Dedifferentiated amniotic fluid mesenchymal stem cell (primary cell): ENCODE results near the gene KCNC2.
A peak's percentile ranks its signal among the peaks of the same experiment; 100 is the strongest.

Experiments
- DNase-seq: peaks from one replicate; pipeline ENCODE4 v3.0.0-alpha.2; 2016; ENCODE audit errors: extremely low spot score

KCNC2 gene

GRCh38 chr12:75161488-75161887, 48.2 kb downstream of the KCNC2 start:
- DNase-seq: no peak

GRCh38 chr12:75157385-75157784, 52.3 kb downstream of the KCNC2 start:
- no peak for DNase-seq

- no peak for DNase-seq
These were observed 53.7 kb downstream of the KCNC2 start for GRCh38 chr12:75155962-75156361.

DNA sequence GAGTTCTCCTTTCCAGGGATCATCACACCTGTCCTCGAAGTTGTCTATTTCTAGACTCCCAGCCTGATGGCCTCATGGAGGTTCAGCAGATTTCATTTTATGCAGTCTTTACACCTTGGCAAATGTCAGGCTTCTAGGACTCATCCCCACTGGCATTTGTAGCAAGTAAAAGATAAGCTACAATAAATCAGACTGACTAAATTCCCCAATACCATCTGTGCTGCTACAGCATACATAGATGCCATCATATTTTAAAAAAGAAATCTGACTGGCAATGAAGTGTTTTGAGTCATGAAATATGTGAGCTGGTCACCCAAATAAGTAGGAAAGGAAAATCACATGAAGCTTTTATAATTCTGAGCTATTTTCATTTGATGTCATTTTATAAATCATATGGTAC, 55.3 kb downstream of the KCNC2 start:
- DNase-seq: no peak

DNA sequence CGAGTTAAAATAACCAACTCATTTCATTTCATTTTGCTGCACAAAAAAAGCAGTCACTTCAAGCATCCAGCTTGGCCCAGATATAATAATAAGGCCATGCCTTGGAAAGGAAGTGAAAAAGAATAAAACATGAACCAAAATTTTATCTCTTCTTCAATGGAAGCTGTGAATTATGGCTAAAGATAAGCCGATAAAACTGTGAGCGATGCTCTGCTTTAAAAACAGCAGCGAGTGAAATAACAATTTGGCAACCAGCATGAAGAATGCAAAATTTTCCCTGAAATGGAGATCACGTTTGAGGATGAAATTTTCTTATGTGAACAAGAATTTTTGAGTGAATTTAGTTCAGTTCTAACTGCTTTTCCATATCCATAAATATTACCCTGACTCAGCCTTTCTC, 70.4 kb downstream of the KCNC2 start:
- DNase-seq: no peak

GRCh38 chr12:75137896-75138295, 71.7 kb downstream of the KCNC2 start:
- DNase-seq: no peak

DNA sequence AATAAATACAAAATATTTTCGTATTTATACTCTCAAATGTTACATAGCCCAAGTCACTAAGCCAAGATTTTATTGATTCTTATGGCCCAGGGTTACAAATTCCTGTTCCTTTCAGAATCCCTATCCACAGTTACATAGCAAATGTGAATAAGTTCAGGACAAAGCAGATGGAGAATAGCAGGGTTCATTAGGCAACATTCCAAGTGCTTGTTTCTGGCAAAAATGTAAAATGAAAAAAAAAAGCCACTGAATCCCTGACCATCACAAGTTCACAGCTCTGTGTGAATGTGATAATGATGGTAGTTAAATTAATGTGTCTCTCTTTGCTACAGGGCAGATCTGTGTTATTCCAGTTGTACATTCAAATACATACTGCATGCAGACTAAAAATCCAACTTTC, 74.6 kb downstream of the KCNC2 start:
- no peak for DNase-seq

DNA sequence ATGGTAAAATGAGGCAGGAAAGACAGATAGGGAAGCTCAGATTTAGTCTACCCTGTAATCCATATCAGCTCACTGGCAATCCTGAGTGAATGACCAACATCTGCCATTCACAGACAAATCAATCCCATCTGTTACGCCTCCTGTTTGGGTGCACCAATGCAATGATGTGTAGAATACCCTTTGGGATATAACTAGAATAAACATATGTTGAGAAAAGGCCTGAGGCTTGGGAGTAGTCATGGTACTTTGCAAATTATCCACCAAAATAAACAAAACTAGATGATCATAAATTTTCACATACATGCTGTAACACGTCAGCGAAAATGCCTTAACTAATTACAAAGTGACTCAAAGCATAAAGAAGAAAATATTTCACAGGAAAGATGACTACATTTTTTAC, 78.8 kb downstream of the KCNC2 start:
- peak; percentile 68 for DNase-seq

DNA sequence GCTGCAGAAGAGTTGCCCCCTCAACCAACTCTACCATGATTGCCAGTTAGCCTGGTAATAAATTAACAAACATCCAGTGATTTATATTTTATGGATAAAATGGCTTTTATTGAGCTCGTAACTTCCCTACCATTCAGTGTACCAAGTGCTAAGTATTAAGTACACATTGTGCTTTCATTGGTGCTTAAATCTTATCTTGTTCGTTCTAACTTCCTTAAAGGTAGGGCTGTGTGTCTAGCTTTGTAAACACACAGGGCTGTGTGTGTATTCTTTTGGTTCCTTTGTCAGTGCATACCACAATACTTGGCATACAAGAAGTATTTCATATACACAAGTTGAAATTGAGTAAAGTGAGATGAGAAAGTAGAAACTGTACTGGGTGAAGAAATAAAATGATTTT, 80.4 kb downstream of the KCNC2 start:
- DNase-seq: no peak

- DNase-seq: no peak
These were observed 88.5 kb downstream of the KCNC2 start for GRCh38 chr12:75121036-75121705.

DNA sequence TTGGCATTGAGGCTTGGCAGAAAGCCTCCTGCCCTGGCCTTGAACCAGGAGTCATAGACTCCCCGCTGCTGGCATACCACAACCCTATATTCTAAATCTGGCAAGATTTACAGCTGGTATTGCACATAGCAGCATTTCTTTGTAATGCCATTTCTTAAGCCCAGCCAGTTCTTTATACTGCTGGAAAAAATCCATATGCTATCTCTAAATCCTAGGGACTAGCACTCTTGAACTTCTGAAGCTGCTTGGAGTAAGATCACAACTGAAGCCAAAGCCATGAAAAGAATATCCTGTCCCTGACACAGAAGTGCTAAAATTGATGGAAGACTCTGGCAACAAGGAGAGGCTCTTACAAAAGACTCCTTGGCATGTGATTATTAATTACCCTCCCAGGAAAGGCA, 89.3 kb downstream of the KCNC2 start:
- no peak for DNase-seq

- no peak for DNase-seq
These were observed 92.9 kb downstream of the KCNC2 start for GRCh38 chr12:75116646-75117198.

DNA sequence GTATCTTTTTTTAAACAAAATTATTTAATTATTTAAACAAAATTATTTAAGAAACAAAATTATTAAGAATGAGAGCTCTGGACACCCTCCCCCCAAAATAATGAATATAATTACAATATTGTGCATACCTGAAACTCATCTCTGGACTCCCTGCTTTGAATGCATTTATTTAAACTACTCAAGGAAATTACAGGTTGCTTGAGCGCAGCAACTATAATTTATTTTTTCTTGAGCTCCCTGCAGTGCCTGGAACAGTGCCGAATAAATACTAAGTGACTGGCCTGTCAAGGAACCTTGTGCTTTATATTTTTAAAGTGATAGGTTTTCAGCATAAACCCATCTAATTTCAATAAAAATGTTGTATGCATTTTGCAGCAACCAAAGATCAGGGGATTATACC, 93.9 kb downstream of the KCNC2 start:
- DNase-seq: no peak

GRCh38 chr12:75103822-75104221, 105.8 kb downstream of the KCNC2 start:
- DNase-seq: no peak

DNA sequence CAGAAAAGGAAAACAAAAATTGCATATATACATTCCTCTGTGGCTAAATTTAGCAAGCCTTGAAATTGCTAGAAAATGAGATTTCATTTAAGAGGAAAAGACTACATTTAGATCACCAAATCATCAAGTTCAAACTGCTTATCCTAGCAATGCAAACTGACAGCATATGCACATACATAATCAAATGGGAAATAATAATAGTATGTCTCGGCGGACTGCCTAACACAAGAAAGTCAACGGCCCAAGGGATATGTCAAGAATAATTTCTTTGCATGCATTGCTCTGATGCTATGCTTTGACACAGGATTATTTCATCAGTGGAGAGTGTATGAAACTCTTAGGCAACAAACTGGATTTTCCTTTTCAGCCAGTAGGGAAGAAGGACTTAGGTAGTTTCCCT, 107.9 kb downstream of the KCNC2 start:
- no peak for DNase-seq

GRCh38 chr12:75099210-75099609, 110.4 kb downstream of the KCNC2 start:
- DNase-seq: no peak

GRCh38 chr12:75097003-75097402, 112.6 kb downstream of the KCNC2 start:
- DNase-seq: no peak

GRCh38 chr12:75087654-75088053, 122.0 kb downstream of the KCNC2 start:
- DNase-seq: no peak

- peak; percentile 83 for DNase-seq
These were observed 123.3 kb downstream of the KCNC2 start for GRCh38 chr12:75086091-75087038.

DNA sequence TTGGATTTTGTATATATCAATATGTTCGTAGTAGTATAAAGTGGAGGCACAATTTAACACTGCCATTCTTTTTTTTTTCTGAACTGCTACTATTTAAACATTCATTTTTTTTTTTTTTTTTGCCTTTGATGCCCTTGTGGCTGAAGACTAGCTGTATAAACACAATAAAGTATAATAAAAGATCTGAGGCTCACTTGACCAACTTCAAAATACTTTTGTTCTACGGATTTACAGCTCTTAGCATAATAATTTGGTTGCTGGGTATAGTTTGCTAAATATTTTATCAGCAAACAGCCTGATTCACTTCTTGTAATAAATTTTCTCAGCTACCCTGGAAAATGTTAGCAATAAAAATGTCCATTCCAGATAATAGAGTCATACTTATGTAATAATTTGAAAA, 128.3 kb downstream of the KCNC2 start:
- no peak for DNase-seq

DNA sequence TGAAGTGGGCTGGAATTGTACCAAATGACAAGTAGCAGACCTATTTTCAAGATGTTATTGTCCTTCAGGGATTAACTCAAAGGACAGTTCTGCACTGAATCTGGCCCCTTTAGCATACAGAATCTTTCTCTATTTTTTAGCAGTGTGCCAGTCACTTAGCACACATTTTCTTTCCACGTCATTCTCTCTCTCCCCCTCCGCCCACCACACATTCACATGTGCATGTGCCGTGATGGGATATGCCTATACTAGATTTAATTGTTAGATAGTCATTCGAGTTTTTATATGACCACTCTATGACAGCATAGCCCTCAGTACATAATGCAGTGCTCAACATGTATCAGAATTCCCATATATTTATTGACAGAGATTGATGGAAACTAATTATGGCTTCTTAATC, 129.1 kb downstream of the KCNC2 start:
- no peak for DNase-seq

- DNase-seq: no peak
These were observed 144.2 kb downstream of the KCNC2 start for GRCh38 chr12:75065482-75065881.

DNA sequence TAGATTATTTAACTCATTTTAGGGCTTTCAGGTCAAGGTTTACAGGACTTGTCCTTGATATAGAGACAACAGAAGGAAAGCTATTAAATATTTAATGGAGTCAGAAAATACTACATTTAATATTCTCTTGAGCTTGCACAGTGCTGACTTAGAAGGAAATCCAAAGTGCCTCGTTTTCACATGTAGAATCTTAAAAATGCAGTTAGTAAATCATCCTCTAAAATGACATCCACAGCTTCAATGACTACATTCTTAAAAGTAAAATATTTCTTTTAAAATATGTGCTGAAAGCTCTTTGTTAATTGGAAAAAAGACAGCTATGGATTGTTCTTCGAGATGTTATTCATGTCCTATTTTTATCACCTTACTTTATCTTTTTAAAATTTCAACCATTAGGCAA, 146.9 kb downstream of the KCNC2 start:
- DNase-seq: no peak
